CD4-positive, alpha-beta memory T cell (primary cell): ENCODE measurements around the gene MSI2. TPM values are rescaled to one million over a fixed set of nuclear protein-coding genes. Genes with fewer than 3 reads are reported as not detected.

Experiments used
- CTCF ChIA-PET: fragments of 350-600 bp; sonication (Branson Sonifier 250); formaldehyde crosslinking; loops from one replicate; lab custom pipeline; 2021; ENCODE audit warnings: inconsistent platforms; ENCODE audit not compliant: partially characterized antibody; lab: Charles Lee
- POLR2A ChIA-PET: fragments of 350-600 bp; sonication (Branson Sonifier 250); formaldehyde crosslinking; loops from one replicate; lab custom pipeline; 2021; ENCODE audit not compliant: partially characterized antibody; lab: Charles Lee
- DNase-seq, 5 donors: peaks; one replicate each; pipeline versions ENCODE4 v3.0.0 to v3.0.0-alpha.2; 2020 to 2022; ENCODE audit warnings: mixed read lengths in 1 of 5
- H3K27ac ChIP-seq: one replicate; pipeline ENCODE4 v1.7.0; 2013; ENCODE audit warnings: low read depth, low read length
- H3K27me3 ChIP-seq: 2 replicates; pipeline ENCODE4 v1.7.0; 2013; ENCODE audit warnings: mild to moderate bottlenecking, low read length, moderate library complexity; ENCODE audit not compliant: insufficient read depth
- H3K36me3 ChIP-seq: 2 replicates; pipeline ENCODE4 v1.7.0; 2013; ENCODE audit warnings: mild to moderate bottlenecking, low read length, moderate library complexity; ENCODE audit not compliant: insufficient read depth
- H3K4me1 ChIP-seq: 2 replicates; pipeline ENCODE4 v1.7.0; 2013; ENCODE audit warnings: mild to moderate bottlenecking, low read length, moderate library complexity; ENCODE audit not compliant: insufficient read depth
- H3K4me3 ChIP-seq, 2 donors: one replicate each; pipeline ENCODE4 v1.7.0; 2013; ENCODE audit warnings: low read length in 2 of 2, mild to moderate bottlenecking in 1 of 2
- H3K9me3 ChIP-seq, 2 donors: one replicate each; pipeline ENCODE4 v1.7.0; 2013; ENCODE audit warnings: low read length in 2 of 2, control low read depth in 1 of 2; ENCODE audit not compliant: control insufficient read depth in 1 of 2
- H3K27ac Mint-ChIP-seq, 7 donors: one replicate each; pipeline ENCODE4 v1.8.0; 2020 to 2021; ENCODE audit warnings: mixed read lengths in 7 of 7, mild to moderate bottlenecking in 6 of 7, inconsistent platforms in 3 of 7, moderate library complexity in 3 of 7
- H3K27me3 Mint-ChIP-seq, 2 donors: one replicate each; pipeline ENCODE4 v1.8.0; 2020 to 2021; ENCODE audit warnings: mixed read lengths in 2 of 2
- H3K36me3 Mint-ChIP-seq, 2 donors: one replicate each; pipeline ENCODE4 v1.8.0; 2020 to 2021; ENCODE audit warnings: mixed read lengths in 2 of 2, inconsistent platforms in 1 of 2, mild to moderate bottlenecking in 1 of 2
- H3K4me1 Mint-ChIP-seq, 4 donors: one replicate each; pipeline ENCODE4 v1.8.0; 2020 to 2021; ENCODE audit warnings: mixed read lengths in 4 of 4, mild to moderate bottlenecking in 1 of 4
- H3K4me3 Mint-ChIP-seq, 8 donors: one replicate each; pipeline ENCODE4 v1.8.0; 2020 to 2021; ENCODE audit warnings: mixed read lengths in 8 of 8, mild to moderate bottlenecking in 7 of 8, moderate library complexity in 6 of 8, inconsistent platforms in 3 of 8
- H3K9me3 Mint-ChIP-seq, 8 donors: one replicate each; pipeline ENCODE4 v1.8.0; 2020 to 2021; ENCODE audit warnings: mixed read lengths in 8 of 8, mild to moderate bottlenecking in 5 of 8, inconsistent platforms in 3 of 8, moderate library complexity in 1 of 8
- intact Hi-C: fragments of 100-400 bp; cut with micrococcal nuclease; formaldehyde crosslinking; loops from one replicate; pipeline ENCODE4 v1.15.1; 2023
- polyA plus RNA-seq, 2 donors: library from polyadenylated mRNA; unstranded; fragments of 300-500 nt; fragmentation: Illumina TruSeq; gene quantifications; one replicate each; pipeline ENCODE4 v1.2.3, GENCODE V29; 2021
- total RNA-seq, 2 experiments: library from RNA; stranded (reverse); gene quantifications; one replicate each; pipeline ENCODE4 v1.2.3, GENCODE V29; 2021

The MSI2 gene
- total and polyA plus RNA-seq, 4 experiments from 2014 or later: 2.1 to 110 (median 55.3) TPM

DNA sequence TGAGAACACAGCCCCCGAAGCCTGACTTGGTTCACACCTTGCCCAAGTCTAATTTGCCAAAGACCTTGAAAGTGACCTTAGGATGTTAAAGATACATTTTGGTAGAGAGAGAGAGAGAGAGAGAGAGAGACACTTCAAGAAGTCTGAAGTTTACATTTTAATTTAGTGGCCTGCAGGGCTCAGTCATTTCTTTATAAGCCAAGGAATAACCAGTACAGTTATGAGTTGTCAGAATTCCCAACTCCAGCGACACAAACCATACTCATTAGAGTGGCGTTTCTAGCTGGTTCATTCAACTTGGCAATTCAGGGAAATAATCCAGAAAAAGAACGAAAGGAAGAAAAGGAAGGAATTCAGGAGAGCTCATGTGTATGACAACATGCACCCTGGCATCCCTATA is 284.7 kb downstream of the MSI2 start:
- Histone ChIP-seq H3K4me3 (no peak overlapping the region), H3K27me3 (no peaks in the 10 kb centered on the region), H3K36me3 (no peaks in the 10 kb centered on the region), H3K27ac (no peak overlapping the region), H3K4me1 (peaks cover 14% of the 10 kb centered on the region), H3K9me3 (no peaks in the 10 kb centered on the region)
- Mint-ChIP-seq H3K27me3 (no peaks in the 10 kb centered on the region), H3K36me3 (no peaks in the 10 kb centered on the region), H3K4me3 (no peak overlapping the region), H3K4me1 (peaks cover 16 to 47% (median 33%) of the 10 kb centered on the region in 4 donors), H3K9me3 (no peaks in the 10 kb centered on the region), H3K27ac (peak overlapping the region in 2 of 7 donors; percentile 65 to 79)
- CTCF ChIA-PET: no interaction called here
- DNase-seq: no peak
- intact Hi-C loops: no loop called here
- POLR2A ChIA-PET: no interaction called here

- Histone ChIP-seq H3K4me1 (peaks cover 14% of the 10 kb centered on the region), H3K4me3 (no peak overlapping the region), H3K36me3 (no peaks in the 10 kb centered on the region), H3K27ac (no peak overlapping the region), H3K27me3 (no peaks in the 10 kb centered on the region), H3K9me3 (no peaks in the 10 kb centered on the region)
- no peaks in the 10 kb centered on the region for H3K36me3 Mint-ChIP-seq
- DNase-seq: no peak
- ChIA-PET POLR2A (no interaction called here), CTCF (no interaction called here)
- H3K27me3 Mint-ChIP-seq: no peaks in the 10 kb centered on the region
- H3K4me3 Mint-ChIP-seq: peak overlapping the region in 1 of 8 donors; percentile 18
- no peak overlapping the region for H3K27ac Mint-ChIP-seq
- no peaks in the 10 kb centered on the region for H3K9me3 Mint-ChIP-seq
- H3K4me1 Mint-ChIP-seq: peaks cover 11 to 45% (median 31%) of the 10 kb centered on the region in 4 donors
- intact Hi-C loops: no loop called here
Measured at GRCh38 chr17:57541472-57542394, 285.4 kb downstream of the MSI2 start.

DNA sequence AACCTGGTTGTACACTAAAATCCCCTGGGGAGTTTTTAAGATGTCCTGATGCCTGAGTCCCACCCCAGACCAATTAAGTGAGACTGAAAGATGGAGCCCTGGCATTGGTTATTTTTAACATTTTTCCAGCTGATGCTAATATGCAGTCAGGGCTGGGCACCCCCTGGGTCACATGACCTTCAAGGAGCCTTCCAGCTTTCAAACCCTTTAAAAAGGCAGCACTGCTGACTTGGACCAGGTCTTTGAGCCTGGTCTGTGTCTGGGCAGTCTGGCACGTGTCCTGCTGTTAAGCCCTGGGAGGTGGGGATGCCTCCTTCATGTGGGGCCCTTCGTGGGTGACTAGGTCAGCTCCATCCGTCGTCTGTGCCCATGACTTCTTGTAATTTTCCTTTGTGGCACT is 286.2 kb downstream of the MSI2 start:
- H3K4me1 Mint-ChIP-seq: peaks cover 10 to 45% (median 30%) of the 10 kb centered on the region in 4 donors
- Histone ChIP-seq H3K36me3 (no peaks in the 10 kb centered on the region), H3K27me3 (no peaks in the 10 kb centered on the region), H3K4me3 (no peak overlapping the region), H3K27ac (no peak overlapping the region), H3K9me3 (no peaks in the 10 kb centered on the region), H3K4me1 (peaks cover 6% of the 10 kb centered on the region)
- peak overlapping the region in 1 of 7 donors; percentile 19 for H3K27ac Mint-ChIP-seq
- ChIA-PET POLR2A (no interaction called here), CTCF (interaction anchor here (1.2 kb wide), 1 partner anchor 57 kb away, joined by 3 read pairs; no protein-coding TSS in a partner anchor)
- H3K27me3 Mint-ChIP-seq: no peaks in the 10 kb centered on the region
- intact Hi-C loops: no loop called here
- H3K9me3 Mint-ChIP-seq: no peaks in the 10 kb centered on the region
- no peak for DNase-seq
- no peaks in the 10 kb centered on the region for H3K36me3 Mint-ChIP-seq
- peak overlapping the region in 1 of 8 donors; percentile 33 for H3K4me3 Mint-ChIP-seq

DNA sequence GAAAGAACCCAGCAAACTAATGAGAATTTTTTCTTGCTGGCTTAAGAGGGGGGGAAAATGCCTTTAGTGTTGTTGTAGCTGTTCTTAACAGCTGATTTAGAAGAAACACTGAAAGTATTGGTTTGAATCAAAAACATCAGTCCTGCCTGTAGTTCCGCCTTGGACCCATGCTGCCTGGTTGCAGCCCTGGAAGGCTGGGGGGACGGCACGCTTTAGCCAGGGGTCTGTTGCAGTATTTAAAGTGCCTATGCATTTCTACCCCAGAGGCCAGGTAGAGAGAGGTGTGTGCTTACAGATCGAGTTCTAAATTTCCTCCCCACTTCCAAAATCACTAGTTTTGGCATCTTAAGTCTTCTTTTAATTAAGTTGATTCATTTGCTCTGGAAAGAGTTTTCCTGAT is 286.9 kb downstream of the MSI2 start:
- ChIA-PET CTCF (interaction anchor here (1.2 kb wide), 1 partner anchor 56 kb away, joined by 3 read pairs; no protein-coding TSS in a partner anchor), POLR2A (no interaction called here)
- no peak overlapping the region for H3K27ac Mint-ChIP-seq

DNA sequence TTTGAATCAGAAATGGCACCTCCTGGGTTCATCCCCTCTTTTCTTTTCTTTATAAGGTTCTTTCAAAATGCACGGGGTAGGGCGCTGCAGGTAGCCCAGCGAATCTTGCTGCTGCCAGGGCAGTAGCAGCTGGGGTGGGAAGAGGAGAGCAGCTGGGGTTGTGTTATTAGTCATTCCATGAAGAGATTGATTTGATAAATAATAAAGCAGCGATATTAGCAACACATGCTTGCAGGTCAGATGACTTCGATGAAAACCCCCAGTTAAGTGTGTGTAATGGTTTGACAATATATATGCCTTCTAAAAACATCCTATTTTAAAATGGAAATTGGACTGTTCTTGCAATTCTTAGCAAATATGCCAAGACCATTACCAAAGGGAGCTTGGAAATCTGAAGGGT is 288.1 kb downstream of the MSI2 start:
- CTCF ChIA-PET: no interaction called here
- no peak overlapping the region for H3K27ac ChIP-seq
- intact Hi-C loops: no loop called here
- no peak for DNase-seq
- H3K36me3 ChIP-seq: no peaks in the 10 kb centered on the region
- POLR2A ChIA-PET: no interaction called here
- no peaks in the 10 kb centered on the region for H3K9me3 ChIP-seq
- peaks cover 9 to 39% (median 26%) of the 10 kb centered on the region in 4 donors for H3K4me1 Mint-ChIP-seq
- no peak overlapping the region for H3K4me3 ChIP-seq
- no peak overlapping the region for H3K4me3 Mint-ChIP-seq
- no peak overlapping the region for H3K27ac Mint-ChIP-seq
- no peaks in the 10 kb centered on the region for H3K9me3 Mint-ChIP-seq
- H3K4me1 ChIP-seq: no peaks in the 10 kb centered on the region
- no peaks in the 10 kb centered on the region for H3K27me3 ChIP-seq
- H3K27me3 Mint-ChIP-seq: no peaks in the 10 kb centered on the region
- no peaks in the 10 kb centered on the region for H3K36me3 Mint-ChIP-seq

More for the DNA sequence above, 286.9 kb downstream of the MSI2 start:
- H3K36me3 Mint-ChIP-seq: no peaks in the 10 kb centered on the region
- no peaks in the 10 kb centered on the region for H3K27me3 Mint-ChIP-seq
- no peak overlapping the region for H3K4me3 Mint-ChIP-seq
- no peaks in the 10 kb centered on the region for H3K36me3 ChIP-seq
- DNase-seq: no peak
- H3K4me3 ChIP-seq: no peak overlapping the region
- no peak overlapping the region for H3K27ac ChIP-seq
- no peaks in the 10 kb centered on the region for H3K4me1 ChIP-seq
- no peaks in the 10 kb centered on the region for H3K27me3 ChIP-seq
- no peaks in the 10 kb centered on the region for H3K9me3 ChIP-seq
- peaks cover 9 to 39% (median 26%) of the 10 kb centered on the region in 4 donors for H3K4me1 Mint-ChIP-seq
- no peaks in the 10 kb centered on the region for H3K9me3 Mint-ChIP-seq
- intact Hi-C loops: no loop called here

GRCh38 chr17:57544834-57545463 is 288.6 kb downstream of the MSI2 start:
- Histone ChIP-seq H3K27me3 (no peaks in the 10 kb centered on the region), H3K4me3 (no peak overlapping the region), H3K9me3 (no peaks in the 10 kb centered on the region), H3K4me1 (no peaks in the 10 kb centered on the region), H3K36me3 (no peaks in the 10 kb centered on the region), H3K27ac (no peak overlapping the region)
- no peaks in the 10 kb centered on the region for H3K36me3 Mint-ChIP-seq
- H3K4me1 Mint-ChIP-seq: peaks cover 12 to 39% (median 27%) of the 10 kb centered on the region in 4 donors
- POLR2A ChIA-PET: no interaction called here
- peak overlapping the region in 1 of 7 donors; percentile 37 for H3K27ac Mint-ChIP-seq
- H3K4me3 Mint-ChIP-seq: no peak overlapping the region
- DNase-seq: no peak
- CTCF ChIA-PET: interaction anchor here (1.6 kb wide), 1 partner anchor 238 kb away, joined by 3 read pairs; no protein-coding TSS in a partner anchor
- H3K9me3 Mint-ChIP-seq: no peaks in the 10 kb centered on the region
- H3K27me3 Mint-ChIP-seq: no peaks in the 10 kb centered on the region
- intact Hi-C loops: no loop called here

GRCh38 chr17:57545731-57546342 is 289.5 kb downstream of the MSI2 start:
- no peak overlapping the region for H3K4me3 Mint-ChIP-seq
- CTCF ChIA-PET: interaction anchor here (1.6 kb wide), 1 partner anchor 237 kb away, joined by 3 read pairs; no protein-coding TSS in a partner anchor
- H3K27ac Mint-ChIP-seq: peak overlapping the region in 1 of 7 donors; percentile 35
- Histone ChIP-seq H3K36me3 (no peaks in the 10 kb centered on the region), H3K27ac (no peak overlapping the region), H3K9me3 (no peaks in the 10 kb centered on the region), H3K4me3 (no peak overlapping the region), H3K4me1 (no peaks in the 10 kb centered on the region), H3K27me3 (no peaks in the 10 kb centered on the region)
- intact Hi-C loops: no loop called here
- POLR2A ChIA-PET: no interaction called here
- DNase-seq: no peak
- no peaks in the 10 kb centered on the region for H3K27me3 Mint-ChIP-seq
- peaks cover 12 to 41% (median 28%) of the 10 kb centered on the region in 4 donors for H3K4me1 Mint-ChIP-seq
- no peaks in the 10 kb centered on the region for H3K36me3 Mint-ChIP-seq
- H3K9me3 Mint-ChIP-seq: no peaks in the 10 kb centered on the region
